ENCODE data around the gene GRIN2A.

Gene GRIN2A

DNA sequence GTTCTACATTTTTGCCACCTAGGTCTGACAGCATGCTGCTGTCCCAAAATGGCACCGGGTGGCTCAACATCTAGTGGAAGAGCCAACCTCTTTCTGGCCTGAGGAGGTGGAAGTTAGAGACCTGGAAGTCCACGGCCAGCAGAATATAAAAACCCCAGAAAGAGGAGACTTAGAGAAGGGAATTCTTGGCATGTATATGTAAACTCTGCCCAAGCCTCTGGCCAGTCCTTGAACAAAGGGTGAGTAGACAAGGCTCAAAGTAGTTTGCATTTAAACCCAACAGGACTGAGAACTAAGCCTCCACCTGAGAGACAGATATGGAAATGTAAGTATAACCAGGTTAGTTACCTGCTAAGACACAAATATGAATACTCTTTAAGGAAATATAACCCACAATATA, 210.3 kb downstream of the GRIN2A start:
- no peak for FAIRE-seq
- DNase-seq (ENCODE audit: low spot score) = no peak

DNA sequence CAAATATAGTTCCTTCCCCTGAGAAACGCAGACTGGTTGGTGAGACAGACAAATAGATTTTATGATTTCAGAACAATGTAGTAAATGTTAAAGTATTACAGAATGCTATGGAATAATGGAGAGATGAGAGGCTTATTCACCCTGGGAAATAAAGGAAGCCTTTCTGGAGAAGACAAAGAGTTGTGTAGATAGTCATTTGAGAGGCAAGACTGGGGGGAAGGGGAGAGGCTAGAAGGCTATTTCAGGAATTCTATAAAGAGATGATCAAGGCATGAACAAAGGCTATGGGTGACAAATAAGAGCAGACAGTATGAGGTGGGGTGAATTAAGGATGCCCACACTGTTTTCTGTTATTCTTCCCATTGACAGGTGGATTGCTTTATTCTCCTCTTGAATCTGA, 211.4 kb downstream of the GRIN2A start:
- FAIRE-seq = no peak
- DNase-seq (ENCODE audit: low spot score) = no peak

DNA sequence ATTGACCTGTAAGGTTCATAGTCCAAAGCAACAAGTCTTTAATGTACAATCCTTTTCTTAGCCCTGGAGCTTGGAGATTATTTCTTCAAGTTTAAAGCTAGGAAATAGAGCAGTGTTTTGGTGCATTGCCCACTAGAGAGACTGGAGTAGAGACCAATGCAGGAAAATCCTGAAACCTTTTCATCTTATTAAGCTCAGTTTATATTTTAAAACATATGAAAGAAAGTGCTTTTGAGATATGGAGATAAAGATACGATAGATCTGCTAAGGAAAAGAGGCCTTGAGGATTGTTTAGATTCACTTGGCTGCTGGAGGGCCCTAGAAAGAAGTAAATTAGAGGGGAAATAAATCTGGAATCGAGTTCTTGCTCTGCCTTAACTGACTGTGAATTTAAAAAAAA, 212.0 kb downstream of the GRIN2A start:
- DNase-seq (ENCODE audit: low spot score) = no peak
- no peak for FAIRE-seq

DNA sequence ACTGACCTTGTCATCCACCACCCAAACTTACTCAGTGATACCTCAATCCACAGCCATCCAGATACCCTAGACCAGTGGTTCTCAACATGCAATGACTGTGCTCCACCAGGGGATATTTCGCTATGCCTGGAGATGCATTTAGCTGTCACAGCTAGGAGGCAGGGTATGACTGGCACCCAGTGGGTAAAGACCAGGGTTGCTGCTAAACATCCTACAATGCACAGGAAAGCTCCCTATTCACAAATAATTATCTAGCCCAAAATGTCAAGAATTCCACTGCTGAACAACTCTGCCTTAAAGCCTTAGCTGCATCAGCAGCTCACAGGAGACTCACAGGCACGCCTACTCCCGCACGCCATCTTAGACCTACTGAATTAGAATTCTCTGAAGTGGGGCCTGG, 212.6 kb downstream of the GRIN2A start:
- FAIRE-seq = peak; percentile 91
- DNase-seq (ENCODE audit: low spot score) = no peak

DNA sequence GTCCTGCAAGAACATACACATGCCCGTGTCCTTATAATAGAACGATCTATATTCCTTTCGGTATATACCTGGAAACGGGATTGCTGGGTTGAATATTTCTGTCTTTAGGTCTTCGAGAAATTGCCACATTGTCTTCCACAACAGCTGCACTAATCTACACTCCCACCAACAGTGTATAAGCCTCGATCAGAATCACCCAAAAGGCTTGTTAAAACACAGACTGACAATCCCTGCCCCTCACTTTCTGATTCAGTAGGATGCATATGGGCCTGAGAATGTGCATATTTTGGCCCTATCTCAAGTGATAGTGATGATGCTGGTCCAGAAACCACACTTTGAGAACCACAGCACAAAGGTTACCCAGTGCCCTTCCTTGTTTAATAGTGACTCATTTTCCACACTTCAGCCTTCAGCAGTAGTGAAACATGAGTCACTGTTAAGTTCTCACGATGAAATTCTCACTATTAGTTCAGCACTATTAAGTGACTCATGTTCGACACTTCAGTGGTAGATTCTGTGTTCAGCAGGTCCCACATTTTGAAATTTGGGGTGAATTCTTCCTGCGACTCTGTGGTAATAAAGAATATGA, 215.6 kb downstream of the GRIN2A start:
- DNase-seq (ENCODE audit: low spot score) (peak; percentile 49), FAIRE-seq (no peak)

DNA sequence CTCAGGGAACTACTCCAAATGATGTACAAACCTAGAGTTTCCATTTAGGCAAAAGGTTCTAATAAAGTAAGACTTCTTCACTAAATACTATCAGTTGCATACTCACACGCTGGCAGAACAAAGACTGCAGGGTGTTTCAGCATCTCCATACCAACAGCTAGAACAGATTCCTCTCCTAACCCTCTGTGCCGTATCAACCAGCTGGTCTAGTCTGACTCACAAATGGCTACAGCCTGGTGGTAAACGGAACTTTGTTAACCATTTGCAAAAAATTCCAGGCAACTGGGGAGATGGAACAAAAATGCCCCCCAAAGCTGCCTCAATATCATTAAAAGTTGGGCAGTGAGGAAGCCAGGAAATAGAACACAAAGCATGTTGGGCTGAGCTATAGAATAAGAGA, 217.1 kb downstream of the GRIN2A start:
- FAIRE-seq = no peak

GRCh38 chr16:9964426-9964825, 217.8 kb downstream of the GRIN2A start:
- FAIRE-seq (no peak), DNase-seq (ENCODE audit: low spot score) (no peak)

More for the DNA sequence above, 217.1 kb downstream of the GRIN2A start:
- DNase-seq (ENCODE audit: low spot score) = no peak

GRCh38 chr16:9957433-9957832, 224.8 kb downstream of the GRIN2A start:
- no peak for FAIRE-seq
- DNase-seq (ENCODE audit: low spot score) = no peak

DNA sequence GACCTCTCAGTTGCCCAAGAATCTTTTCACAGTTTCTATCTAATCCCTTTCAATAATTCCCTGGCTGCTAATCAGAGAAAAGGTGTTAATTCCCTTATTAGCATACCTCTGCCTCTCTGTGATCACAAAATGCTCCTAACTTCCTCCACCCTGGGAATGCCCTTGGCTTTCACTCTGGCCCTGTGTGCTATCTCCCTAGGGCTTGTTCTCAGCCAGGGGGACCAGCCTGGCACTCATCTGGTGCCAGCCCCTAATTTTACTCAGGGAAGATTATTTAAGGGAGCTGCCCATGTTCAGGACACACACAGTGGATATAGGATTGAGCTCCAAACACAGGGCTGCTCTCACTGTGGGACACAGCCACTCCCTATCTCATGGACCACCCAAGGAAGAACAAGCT, 225.2 kb downstream of the GRIN2A start:
- DNase-seq (ENCODE audit: low spot score) = no peak
- no peak for FAIRE-seq

- no peak for FAIRE-seq
- no peak for DNase-seq (ENCODE audit: low spot score)
These were observed 226.6 kb downstream of the GRIN2A start for GRCh38 chr16:9955677-9956076.

DNA sequence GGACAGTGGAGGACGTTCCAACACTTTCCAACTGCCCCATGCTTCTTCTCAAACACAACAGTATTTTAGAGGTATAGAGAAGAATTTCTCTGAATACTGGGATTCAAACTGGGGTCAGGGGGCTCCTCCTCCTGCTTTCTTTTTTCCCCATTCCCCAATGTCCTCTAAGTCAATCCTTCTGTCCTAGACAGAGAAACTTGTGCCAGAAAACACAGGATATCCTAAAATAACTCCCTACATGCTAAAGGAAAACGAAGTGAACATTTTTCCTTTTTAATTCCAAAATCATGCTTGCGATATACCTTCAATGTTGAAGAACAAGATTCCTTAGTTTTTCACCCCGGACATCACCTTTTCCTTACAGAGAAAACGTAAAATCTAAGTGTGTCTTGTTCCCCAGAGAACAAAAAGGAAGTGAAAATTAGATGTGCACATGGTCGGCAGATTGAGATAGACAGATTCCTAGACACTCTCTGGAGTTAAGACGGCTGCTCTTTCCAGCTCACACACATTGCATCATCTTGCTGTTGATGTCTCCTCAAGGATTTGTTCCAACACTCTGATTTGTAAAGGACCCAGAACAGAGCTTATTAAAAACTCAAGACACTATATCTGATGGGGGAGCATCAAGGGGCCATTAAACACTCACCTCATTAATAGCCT, 228.2 kb downstream of the GRIN2A start:
- DNase-seq (ENCODE audit: low spot score) (no peak), FAIRE-seq (no peak)

GRCh38 chr16:9950658-9951057, 231.6 kb downstream of the GRIN2A start:
- FAIRE-seq = no peak
- DNase-seq (ENCODE audit: low spot score) = peak; percentile 17

DNA sequence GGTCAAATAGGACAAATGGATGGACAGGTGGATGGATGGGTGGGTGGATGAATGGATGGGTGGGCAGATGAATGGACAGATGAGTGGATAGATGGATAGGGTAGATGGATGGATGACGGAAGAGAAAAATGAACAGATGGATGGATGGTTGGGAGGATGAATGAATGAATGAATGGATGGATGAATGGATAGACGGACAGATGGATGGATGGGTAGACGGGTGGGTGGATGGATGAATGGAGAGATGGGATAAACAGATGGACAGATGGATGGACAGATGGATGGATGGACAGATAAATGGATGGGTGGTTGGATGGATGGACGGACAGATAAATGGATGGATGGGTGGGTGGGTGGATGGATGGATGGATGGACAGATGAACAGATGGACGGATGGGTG, 232.8 kb downstream of the GRIN2A start:
- DNase-seq (ENCODE audit: low spot score) (no peak), FAIRE-seq (peak; percentile 94)

- FAIRE-seq (no peak), DNase-seq (ENCODE audit: low spot score) (no peak)
These were observed 233.3 kb downstream of the GRIN2A start for GRCh38 chr16:9948933-9949332.

- no peak for FAIRE-seq
- no peak for DNase-seq (ENCODE audit: low spot score)
These were observed 236.1 kb downstream of the GRIN2A start for GRCh38 chr16:9946022-9946720.

GRCh38 chr16:9943121-9943520, 239.1 kb downstream of the GRIN2A start:
- DNase-seq (ENCODE audit: low spot score) (no peak), FAIRE-seq (no peak)

- DNase-seq (ENCODE audit: low spot score) (no peak), FAIRE-seq (no peak)
These were observed 241.0 kb downstream of the GRIN2A start for GRCh38 chr16:9941245-9941644.

- FAIRE-seq (no peak), DNase-seq (ENCODE audit: low spot score) (no peak)
These were observed 247.3 kb downstream of the GRIN2A start for GRCh38 chr16:9934723-9935508.

GRCh38 chr16:9932919-9933653, 249.1 kb downstream of the GRIN2A start:
- DNase-seq (ENCODE audit: low spot score) (no peak), FAIRE-seq (no peak)

- FAIRE-seq (no peak), DNase-seq (ENCODE audit: low spot score) (no peak)
These were observed 250.2 kb downstream of the GRIN2A start for GRCh38 chr16:9932000-9932399.

DNA sequence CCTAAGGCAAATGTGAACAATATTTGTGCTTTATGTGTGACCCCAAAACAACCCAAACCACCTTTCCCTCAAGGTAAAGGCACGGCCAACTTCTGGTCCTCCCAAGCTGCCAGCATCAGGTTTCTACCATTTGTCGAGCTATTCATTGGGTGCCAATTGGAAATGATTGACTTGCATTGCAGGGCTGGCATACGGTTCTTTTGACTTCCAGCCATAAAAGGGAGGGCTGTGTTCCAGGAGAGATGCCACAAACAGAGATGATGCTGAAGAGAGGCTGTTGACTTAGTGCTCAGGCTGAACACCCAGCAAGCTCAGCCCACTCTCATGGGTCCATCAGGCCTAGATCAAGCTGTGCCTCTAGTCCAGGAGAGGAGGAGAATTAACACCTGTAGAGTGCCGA, 252.4 kb downstream of the GRIN2A start:
- no peak for DNase-seq (ENCODE audit: low spot score)
- no peak for FAIRE-seq

Measured in urothelium cell line (cell line).